Heart right ventricle (tissue), 16 donors: ENCODE results near the gene SUFU. TPM values are rescaled to one million over a fixed set of nuclear protein-coding genes. Genes with fewer than 3 reads are reported as not detected.

ENCODE experiments used
- ATAC-seq, 8 donors: fragments of 200-7000 bp; cut with Tn5 transposase; one replicate each; pipeline ENCODE4 v1.9.1; 2020; ENCODE audit warnings: mild to moderate bottlenecking in 8 of 8, moderate library complexity in 8 of 8, moderate number of reproducible peaks in 1 of 8
- DNase-seq, 2 donors: peaks; one replicate each; pipeline ENCODE4 v3.0.0-alpha.2; 2020
- H3K27ac ChIP-seq, 10 donors: fragments of 200-600 bp; sonication (generic) in 2 of 10; one replicate each; pipeline versions ENCODE4 v1.5.0 to v1.8.0; 2020 to 2022; ENCODE audit warnings: mild to moderate bottlenecking in 3 of 10
- H3K27me3 ChIP-seq, 7 donors: fragments of 200-600 bp; one replicate each; pipeline ENCODE4 v1.8.0; 2021 to 2022; ENCODE audit warnings: mild to moderate bottlenecking in 2 of 7
- H3K36me3 ChIP-seq, 9 donors: fragments of 200-600 bp; sonication (generic) in 1 of 9; one replicate each; pipeline versions ENCODE4 v1.5.0 to v1.8.0; 2020 to 2022; ENCODE audit warnings: mild to moderate bottlenecking in 2 of 9
- H3K4me1 ChIP-seq, 9 donors: fragments of 200-600 bp; sonication (generic) in 1 of 9; one replicate each; pipeline versions ENCODE4 v1.5.0 to v1.8.0; 2020 to 2022; ENCODE audit warnings: mild to moderate bottlenecking in 4 of 9
- H3K4me3 ChIP-seq, 10 donors: fragments of 200-600 bp; sonication (generic) in 2 of 10; one replicate each; pipeline versions ENCODE4 v1.5.0 to v1.8.0; 2020 to 2022; ENCODE audit warnings: mild to moderate bottlenecking in 7 of 10, moderate library complexity in 2 of 10
- H3K9me3 ChIP-seq, 11 donors: fragments of 200-600 bp in 10 of 11; sonication (generic) in 2 of 11; one replicate each; pipeline versions ENCODE4 v1.5.0 to v1.8.0; 2013 to 2022; ENCODE audit warnings: mild to moderate bottlenecking in 2 of 11, control low read depth in 1 of 11, moderate library complexity in 1 of 11
- WGBS, 2 donors: extraction: QIAGEN DNeasy Blood & Tissue Kit; methylation state at CpG; one replicate each; pipeline ENCODE4 v1.1.7; 2013; ENCODE audit warnings: inconsistent platforms in 1 of 2; 5-methylcytosine and 5-hydroxymethylcytosine counted together
- intact Hi-C, 10 donors: fragments of 100-400 bp; cut with DNase I; formaldehyde crosslinking; loops; one replicate each; pipeline versions ENCODE4 v1.11.1 to v1.14.2; 2022
- polyA plus RNA-seq, 2 donors: library from polyadenylated mRNA; stranded (reverse); fragments of 200-250 nt; gene quantifications; one replicate each; pipeline ENCODE4 v1.2.3, GENCODE V29; 2013
- total RNA-seq, 10 donors: library from RNA; stranded (reverse); fragmentation: NEBNext Ultra II Directional in 3 of 10; extraction: Animal tissue kit (Norgen Biotek cat#: 25700) in 3 of 10; gene quantifications; one replicate each; pipeline versions ENCODE4 v1.2.1 to v1.2.4, GENCODE V29; 2021 to 2023
- TF ChIP-seq, protein P1 (sequence below), 9 donors: fragments of 200-600 bp; sonication (generic) in 2 of 9; IDR thresholded peaks; one replicate each; pipeline versions ENCODE4 v1.5.0 to v1.8.0; 2021 to 2022; ENCODE audit warnings: antibody characterized with exemption in 9 of 9, mild to moderate bottlenecking in 5 of 9, moderate library complexity in 1 of 9
- donor health status: Arrhythmogenic right ventricular cardiomyopathy.
- donor health status: ischemic (EF 13 %, LVEDD 7.1; RV severe dilation, severe dysfunction).
- donor health status: healthy with polysubstance abuse.
- donor health status: DM: no; HTN: yes; CAD: no.
- donor health status: DM: no; HTN: no; CAD: no.
- donor health status: ischemic (EF 25% LVEDD 6.9; RV normal size, moderate dysfunction).
- donor health status: ischemic (EF 25% LVEDD 5.7; RV mildly dilated, moderate dysfunction).
- donor health status: healthy.
- donor health status: DM: yes; HTN: yes; CAD: no.
- donor health status: Ischemic cardiomyopathy.
- donor health status: ischemic (EF 35%, LVEDD 5.7; RV mildly dilated, moderate dysfunction).
- donor health status: nonischemic (EF 11% LVEDD 7.7; RV severe dilation, severe dysfunction).
- donor health status: DM: yes; HTN: yes; CAD: no.
- donor health status: PGD.
- donor health status: ischemic (EF 29% LVEDD 5.4; RV normal size, mild dysfunction).
- donor health status: nonischemic (EF 23%, LVEDD 6.1; RV moderate dilation, normal function).

Gene SUFU
- total and polyA plus RNA-seq, 12 donors, result 3.3 to 10.1 (median 7.2) TPM

DNA sequence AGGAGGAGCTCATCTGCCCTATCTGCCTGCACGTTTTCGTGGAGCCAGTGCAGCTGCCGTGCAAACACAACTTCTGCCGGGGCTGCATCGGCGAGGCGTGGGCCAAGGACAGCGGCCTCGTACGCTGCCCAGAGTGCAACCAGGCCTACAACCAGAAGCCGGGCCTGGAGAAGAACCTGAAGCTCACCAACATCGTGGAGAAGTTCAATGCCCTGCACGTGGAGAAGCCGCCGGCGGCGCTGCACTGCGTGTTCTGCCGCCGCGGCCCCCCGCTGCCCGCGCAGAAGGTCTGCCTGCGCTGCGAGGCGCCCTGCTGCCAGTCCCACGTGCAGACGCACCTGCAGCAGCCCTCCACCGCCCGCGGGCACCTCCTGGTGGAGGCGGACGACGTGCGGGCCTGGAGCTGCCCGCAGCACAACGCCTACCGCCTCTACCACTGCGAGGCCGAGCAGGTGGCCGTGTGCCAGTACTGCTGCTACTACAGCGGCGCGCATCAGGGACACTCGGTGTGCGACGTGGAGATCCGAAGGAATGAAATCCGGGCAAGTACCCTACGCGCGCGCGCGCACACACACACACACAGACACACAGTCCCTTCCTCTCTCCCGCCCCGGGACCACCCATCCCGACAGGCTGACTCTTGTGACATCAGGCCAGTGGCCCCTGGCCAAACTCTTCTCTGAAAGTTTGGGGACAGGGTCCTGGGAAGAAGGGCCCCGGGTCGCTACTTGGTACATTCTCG lies 141.0 kb downstream of the SUFU start:
- 0% methylated on average over 62 of the region's 62 CpGs for WGBS, 2 donors

DNA sequence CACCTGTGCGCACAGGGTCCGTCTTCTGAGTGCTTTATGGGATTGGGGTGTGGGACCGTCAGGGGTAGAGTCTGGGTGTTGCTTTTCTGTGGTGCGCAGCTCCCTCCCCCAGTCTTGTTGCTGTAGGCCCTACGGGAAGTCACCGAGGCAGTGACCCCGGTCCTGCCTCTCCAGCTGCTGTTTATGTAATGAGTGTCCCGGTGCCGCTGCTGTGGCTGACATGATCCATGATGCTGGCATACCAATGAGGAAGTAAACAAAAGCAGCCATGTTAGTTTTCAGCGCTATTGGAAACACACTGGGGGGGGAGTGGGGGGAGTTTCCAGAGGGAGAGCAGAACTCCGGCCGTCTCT lies 141.6 kb downstream of the SUFU start:
- TF ChIP-seq, protein P1, sequence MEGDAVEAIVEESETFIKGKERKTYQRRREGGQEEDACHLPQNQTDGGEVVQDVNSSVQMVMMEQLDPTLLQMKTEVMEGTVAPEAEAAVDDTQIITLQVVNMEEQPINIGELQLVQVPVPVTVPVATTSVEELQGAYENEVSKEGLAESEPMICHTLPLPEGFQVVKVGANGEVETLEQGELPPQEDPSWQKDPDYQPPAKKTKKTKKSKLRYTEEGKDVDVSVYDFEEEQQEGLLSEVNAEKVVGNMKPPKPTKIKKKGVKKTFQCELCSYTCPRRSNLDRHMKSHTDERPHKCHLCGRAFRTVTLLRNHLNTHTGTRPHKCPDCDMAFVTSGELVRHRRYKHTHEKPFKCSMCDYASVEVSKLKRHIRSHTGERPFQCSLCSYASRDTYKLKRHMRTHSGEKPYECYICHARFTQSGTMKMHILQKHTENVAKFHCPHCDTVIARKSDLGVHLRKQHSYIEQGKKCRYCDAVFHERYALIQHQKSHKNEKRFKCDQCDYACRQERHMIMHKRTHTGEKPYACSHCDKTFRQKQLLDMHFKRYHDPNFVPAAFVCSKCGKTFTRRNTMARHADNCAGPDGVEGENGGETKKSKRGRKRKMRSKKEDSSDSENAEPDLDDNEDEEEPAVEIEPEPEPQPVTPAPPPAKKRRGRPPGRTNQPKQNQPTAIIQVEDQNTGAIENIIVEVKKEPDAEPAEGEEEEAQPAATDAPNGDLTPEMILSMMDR (IDR thresholded peaks at IDR 0.05), result no peak
- 0 to 1% methylated on average over 12 of the region's 12 CpGs for WGBS, 2 donors
- DNase-seq (peak; percentile 70 to 83), ATAC-seq (peak; percentile 6 to 50 (median 24))
- Histone ChIP-seq H3K27ac (peak overlapping the region; percentile 95 to 100 (median 99)), H3K4me3 (peak overlapping the region; percentile 69 to 97 (median 90)), H3K27me3 (no peaks in the 10 kb centered on the region), H3K9me3 (no peaks in the 10 kb centered on the region), H3K36me3 (peaks cover 0 to 17% (median 0%) of the 10 kb centered on the region in 9 donors), H3K4me1 (peaks cover 36 to 56% (median 45%) of the 10 kb centered on the region in 9 donors)
- intact Hi-C loops, result loop anchor here in 5 of 10 donors (2.0 to 10.0 kb wide), 5 partner anchors 48 to 143 kb away; partner anchors contain the start of genes ARL3 (in 3 of the 5), SFXN2 (in 3 of the 5), ACTR1A (in 1 of the 5) and SUFU (in 1 of the 5)

More for the DNA sequence above, 141.0 kb downstream of the SUFU start:
- DNase-seq (peak; percentile 86 to 88), ATAC-seq (peak; percentile 3 to 46 (median 21))
- Histone ChIP-seq H3K27ac (peak overlapping the region; percentile 95 to 100 (median 99)), H3K27me3 (no peaks in the 10 kb centered on the region), H3K9me3 (no peaks in the 10 kb centered on the region), H3K4me1 (peaks cover 31 to 50% (median 40%) of the 10 kb centered on the region in 9 donors), H3K36me3 (peaks cover 0 to 17% (median 0%) of the 10 kb centered on the region in 9 donors), H3K4me3 (peak overlapping the region; percentile 69 to 97 (median 90))
- TF ChIP-seq, protein P1 (IDR thresholded peaks at IDR 0.05), result peak; percentile 49 to 69 (median 57)
- intact Hi-C loops, result loop anchor here in 5 of 10 donors (2.0 to 10.0 kb wide), 6 partner anchors 48 to 143 kb away; partner anchors contain the start of genes ARL3 (in 3 of the 5), SFXN2 (in 3 of the 5), ACTR1A (in 2 of the 5) and SUFU (in 2 of the 5)

DNA sequence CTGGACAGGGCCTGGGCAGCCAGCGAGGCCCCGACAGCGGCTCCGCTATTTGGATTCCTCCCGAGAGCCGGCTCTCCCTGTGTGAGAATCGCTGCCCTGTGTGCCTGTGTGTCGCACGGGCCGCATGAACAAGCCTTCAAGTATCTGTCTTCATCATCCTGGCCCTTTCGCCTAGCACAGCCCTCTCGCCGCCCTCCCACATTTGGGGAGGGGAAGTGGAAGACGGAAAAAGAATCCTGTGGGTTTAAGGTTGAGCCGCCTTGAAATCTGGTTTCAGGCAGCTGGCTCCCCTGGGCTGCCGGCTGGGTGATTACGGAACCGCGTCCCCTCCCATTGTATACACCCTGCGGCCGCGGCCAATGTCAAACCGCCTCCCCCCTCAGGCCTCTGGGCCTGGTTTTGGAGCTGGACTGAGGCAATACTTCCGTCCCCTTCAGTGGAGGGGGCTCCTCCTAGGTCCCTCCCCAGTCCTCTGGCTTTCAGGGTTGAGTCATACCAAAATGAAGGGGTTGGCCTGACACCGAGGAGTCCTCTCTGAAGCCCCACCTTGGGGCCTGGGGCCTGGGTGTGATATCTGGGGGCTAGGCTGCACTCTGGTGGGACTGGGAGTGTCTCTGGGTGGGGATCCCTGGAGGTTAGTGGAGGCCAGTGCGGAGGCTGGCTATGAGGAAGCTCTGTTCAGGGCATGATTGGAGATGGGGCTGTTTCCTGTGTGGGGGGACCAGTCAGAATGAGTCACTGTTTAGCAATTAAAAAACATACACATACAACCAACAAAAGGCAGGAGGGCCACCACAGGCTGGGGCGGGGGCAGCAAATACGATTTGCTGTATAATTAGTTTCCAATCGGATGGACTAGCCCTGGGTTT lies 142.2 kb downstream of the SUFU start:
- Histone ChIP-seq H3K27ac (peak overlapping the region; percentile 95 to 100 (median 99)), H3K27me3 (no peaks in the 10 kb centered on the region), H3K4me3 (peak overlapping the region; percentile 69 to 97 (median 90)), H3K9me3 (no peaks in the 10 kb centered on the region), H3K4me1 (peaks cover 43 to 62% (median 51%) of the 10 kb centered on the region in 9 donors), H3K36me3 (peaks cover 0 to 20% (median 0%) of the 10 kb centered on the region in 9 donors)
- WGBS, 2 donors, result 0 to 1% methylated on average over 29 of the region's 29 CpGs
- TF ChIP-seq, protein P1 (IDR thresholded peaks at IDR 0.05), result no peak
- intact Hi-C loops, result loop anchor here in 5 of 10 donors (1.0 to 10.0 kb wide), 8 partner anchors 28 to 143 kb away; partner anchors contain the start of genes ARL3 (in 3 of the 5), SFXN2 (in 3 of the 5), ACTR1A (in 2 of the 5) and SUFU (in 2 of the 5)
- ATAC-seq, result peak; percentile 25 to 69 (median 62)
- DNase-seq, result peak; percentile 86 to 90
